IPS DF 19.7 (cell line): ENCODE measurements around the gene KCNJ12.
"Not testable (repeated sequence)": the region's sequence is repeated elsewhere in the genome, so short reads cannot be mapped to it uniquely, and the experiment has no call there.

Experiments used
- DNase-seq: peaks from one replicate; pipeline ENCODE4 v3.0.0-alpha.2; 2013; ENCODE audit warnings: low read depth, low spot score

The KCNJ12 gene

DNA sequence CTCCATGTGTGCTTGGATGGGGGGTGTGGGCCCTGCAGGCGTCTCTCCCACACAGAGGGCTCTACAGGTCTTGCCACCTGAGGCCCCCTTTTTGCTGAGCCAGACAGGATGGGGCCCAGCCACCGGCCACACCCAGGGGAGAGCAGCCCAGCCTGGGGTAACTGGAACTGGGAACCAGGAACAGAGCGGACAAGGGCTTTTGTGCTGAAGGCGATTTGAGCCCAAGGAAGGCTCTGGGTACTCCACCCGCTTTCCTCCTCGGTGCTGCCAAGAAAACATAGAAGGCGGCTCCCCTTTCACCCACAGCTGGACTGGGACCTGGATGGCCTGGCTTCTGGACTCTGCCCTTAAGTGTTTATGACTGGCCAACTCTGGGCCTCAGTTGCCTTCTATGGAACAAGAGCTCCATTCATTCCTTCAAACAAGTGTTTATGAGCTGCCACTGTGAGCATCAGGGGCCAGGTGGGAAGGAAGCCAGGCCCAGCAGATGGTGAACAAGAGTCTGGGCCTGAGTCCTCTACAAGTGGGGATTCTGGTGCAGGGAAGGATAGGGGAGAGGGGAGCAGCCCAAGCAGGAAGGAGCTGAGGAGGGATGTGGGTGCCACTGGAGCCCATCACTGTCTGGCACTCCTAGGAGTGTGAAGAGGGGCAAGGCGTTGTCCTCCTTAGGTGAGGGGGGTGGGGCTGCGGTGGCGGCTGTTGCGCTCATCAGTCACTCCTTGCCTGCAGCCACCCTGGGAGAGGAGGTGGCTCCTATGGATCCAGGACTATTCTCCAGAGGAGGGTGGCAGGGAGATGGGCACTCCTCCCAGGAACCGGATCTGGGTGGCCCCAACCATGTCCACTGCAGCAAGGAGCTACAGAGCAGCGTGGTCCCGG is 46.4 kb downstream of the KCNJ12 start:
- not testable (repeated sequence) for DNase-seq

GRCh38 chr17:21423190-21423493 is 47.0 kb downstream of the KCNJ12 start:
- not testable (repeated sequence) for DNase-seq

GRCh38 chr17:21424697-21425096 is 48.5 kb downstream of the KCNJ12 start:
- DNase-seq = not testable (repeated sequence)

GRCh38 chr17:21425321-21425720 is 49.2 kb downstream of the KCNJ12 start:
- DNase-seq = no peak

DNA sequence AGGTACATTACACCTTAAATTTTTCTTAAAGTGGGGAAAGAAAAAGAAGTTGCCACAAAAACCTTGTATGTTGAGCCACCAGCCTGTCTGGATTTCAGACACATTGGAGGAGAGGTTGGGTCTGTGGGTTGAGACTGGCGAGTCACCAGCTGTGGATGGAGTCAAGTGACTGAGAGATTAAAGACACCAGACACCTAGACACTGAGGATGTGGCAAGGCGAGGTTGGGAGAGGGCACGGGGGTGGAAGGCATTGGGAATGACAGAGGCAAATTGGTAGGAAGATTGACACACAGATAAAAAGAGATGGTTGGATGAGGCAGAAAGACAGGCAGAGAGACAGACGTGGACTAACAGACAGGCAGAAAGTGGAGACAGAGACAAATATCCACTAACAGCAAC is 49.6 kb downstream of the KCNJ12 start:
- DNase-seq = no peak

- DNase-seq = not testable (repeated sequence)
Measured at GRCh38 chr17:21426246-21426645, 50.1 kb downstream of the KCNJ12 start.

DNA sequence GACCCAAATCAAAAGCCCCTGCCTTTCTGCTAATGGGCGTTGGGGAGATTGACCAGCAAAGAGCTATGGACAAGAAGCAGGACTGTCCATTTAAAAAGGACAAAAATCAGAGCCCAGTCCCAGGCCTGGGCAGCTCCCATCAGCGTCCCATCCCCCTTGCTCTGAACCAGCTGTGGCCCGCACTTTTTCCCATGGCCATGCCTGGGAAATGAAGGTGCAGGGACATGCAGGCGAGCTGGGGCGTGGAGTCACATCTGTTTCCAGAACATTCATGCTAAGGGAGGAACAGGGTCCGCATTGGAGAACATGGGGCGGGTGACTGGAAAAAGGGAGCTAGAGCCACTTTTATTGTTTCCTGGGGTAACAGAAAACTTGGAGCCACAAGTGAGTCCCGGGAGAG is 50.7 kb downstream of the KCNJ12 start:
- not testable (repeated sequence) for DNase-seq

DNA sequence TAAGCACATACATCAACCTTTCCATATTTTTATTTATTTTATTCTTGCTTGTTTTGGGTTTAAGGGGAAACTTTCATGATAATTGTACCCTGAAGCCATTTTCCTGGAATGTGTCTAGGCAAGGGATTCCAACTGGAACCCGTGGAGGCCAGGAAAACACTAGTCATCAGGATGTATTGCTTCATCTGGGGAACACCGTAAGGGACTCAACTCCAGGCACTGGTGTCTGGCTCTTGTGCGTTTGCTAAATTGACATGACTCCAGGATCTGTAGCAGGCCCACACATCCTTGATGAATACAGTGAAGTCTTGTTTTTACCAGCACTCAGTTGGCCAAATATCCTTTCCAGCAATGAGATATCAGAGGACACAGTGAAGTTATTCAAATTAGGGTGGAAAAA is 51.6 kb downstream of the KCNJ12 start:
- DNase-seq = not testable (repeated sequence)

- DNase-seq = not testable (repeated sequence)
Measured at GRCh38 chr17:21428752-21429424, 52.7 kb downstream of the KCNJ12 start.

- DNase-seq = not testable (repeated sequence)
Measured at GRCh38 chr17:21429921-21430628, 53.9 kb downstream of the KCNJ12 start.

- DNase-seq = not testable (repeated sequence)
Measured at GRCh38 chr17:21433971-21434370, 57.8 kb downstream of the KCNJ12 start.

DNA sequence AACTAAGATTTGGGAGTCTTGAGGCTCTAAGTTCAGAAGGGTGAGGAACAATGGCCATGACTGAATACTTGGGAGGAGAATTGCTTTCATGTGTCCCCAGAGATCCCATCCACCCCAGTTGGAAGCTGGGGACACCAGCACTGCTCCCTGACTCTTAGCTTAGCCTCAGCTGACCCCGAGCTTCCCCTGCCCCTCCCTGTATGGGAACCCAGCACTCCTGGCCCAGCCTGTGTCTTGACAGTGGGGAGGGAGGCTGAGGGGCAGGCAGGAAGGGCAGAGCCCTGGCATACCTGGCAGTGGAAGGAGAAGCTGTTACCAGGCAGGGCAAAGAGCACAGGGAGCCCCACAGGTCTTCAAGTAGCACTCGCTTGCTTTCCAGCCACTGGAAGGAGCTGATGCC is 58.8 kb downstream of the KCNJ12 start:
- not testable (repeated sequence) for DNase-seq

GRCh38 chr17:21436481-21436880 is 60.3 kb downstream of the KCNJ12 start:
- not testable (repeated sequence) for DNase-seq

GRCh38 chr17:21436883-21437836 is 61.0 kb downstream of the KCNJ12 start:
- DNase-seq = not testable (repeated sequence)

GRCh38 chr17:21438316-21439014 is 62.3 kb downstream of the KCNJ12 start:
- not testable (repeated sequence) for DNase-seq

- not testable (repeated sequence) for DNase-seq
Measured at GRCh38 chr17:21439015-21439336, 62.8 kb downstream of the KCNJ12 start.

DNA sequence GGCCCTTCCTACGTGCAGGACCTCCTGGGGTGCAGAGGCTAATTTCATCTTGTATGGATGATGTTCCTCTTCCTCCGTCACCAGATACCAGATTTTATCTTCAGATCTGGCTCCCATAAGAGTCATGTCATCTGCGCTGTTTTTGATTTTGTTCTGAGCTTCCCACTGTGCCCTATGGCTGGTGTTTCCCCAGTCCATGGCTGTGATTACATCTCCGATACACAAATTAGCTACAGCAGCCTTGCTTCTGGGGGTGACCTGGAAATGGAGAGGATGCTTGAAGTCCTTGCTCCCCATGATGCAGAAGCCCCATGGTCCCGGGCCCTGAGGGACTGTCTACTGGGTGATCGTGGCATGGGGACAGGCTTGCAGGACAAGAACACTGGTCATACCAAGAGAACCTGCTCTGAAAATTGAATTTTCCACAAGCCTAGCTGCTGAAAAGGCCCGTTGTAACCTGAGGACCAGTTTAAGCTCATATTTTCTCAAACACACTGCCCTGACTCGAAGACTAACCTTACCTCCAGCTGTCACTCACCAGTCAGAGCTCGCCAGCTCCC is 69.0 kb downstream of the KCNJ12 start:
- no peak for DNase-seq

GRCh38 chr17:21447552-21447951 is 71.4 kb downstream of the KCNJ12 start:
- DNase-seq = not testable (repeated sequence)

DNA sequence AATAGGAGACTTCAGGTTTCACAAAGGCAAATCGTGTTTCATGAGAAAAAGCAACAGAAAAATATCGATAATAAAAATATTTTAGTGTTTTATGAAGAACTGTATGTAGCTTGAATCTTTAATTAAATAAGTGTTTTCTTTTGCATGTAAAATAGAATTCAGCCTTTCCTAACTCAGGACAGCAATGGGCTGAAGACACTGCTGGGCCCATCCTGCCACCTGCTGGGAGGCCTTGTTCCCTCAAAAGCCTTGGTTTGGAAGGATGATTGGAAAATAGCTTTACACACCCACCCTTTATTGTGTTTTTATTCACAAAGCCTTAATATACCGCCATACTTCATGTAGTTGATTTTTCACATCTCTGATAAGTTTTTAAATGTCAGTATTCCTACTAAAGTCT is 73.7 kb downstream of the KCNJ12 start:
- not testable (repeated sequence) for DNase-seq

GRCh38 chr17:21451975-21452374 is 75.8 kb downstream of the KCNJ12 start:
- DNase-seq = no peak
